IPS-18a (cell line): ENCODE data around the gene DRC7.
"Not testable (repeated sequence)": the region's sequence is repeated elsewhere in the genome, so short reads cannot be mapped to it uniquely, and the experiment has no call there.

Source experiments
- H3K27ac ChIP-seq: one replicate; pipeline ENCODE4 v1.5.1; 2013; ENCODE audit warnings: low read length
- H3K27me3 ChIP-seq: one replicate; pipeline ENCODE4 v1.6.1; 2013; ENCODE audit warnings: mild to moderate bottlenecking, low read length; ENCODE audit not compliant: control insufficient read depth, insufficient read depth
- H3K36me3 ChIP-seq: one replicate; pipeline ENCODE4 v1.6.1; 2013; ENCODE audit warnings: low read depth, low read length; ENCODE audit not compliant: control insufficient read depth
- H3K4me1 ChIP-seq: one replicate; pipeline ENCODE4 v1.6.1; 2013; ENCODE audit warnings: low read depth, low read length; ENCODE audit not compliant: control insufficient read depth
- H3K4me3 ChIP-seq: one replicate; pipeline ENCODE4 v1.5.1; 2013; ENCODE audit warnings: low read length
- H3K9ac ChIP-seq: one replicate; pipeline ENCODE4 v1.6.1; 2013; ENCODE audit warnings: mild to moderate bottlenecking, low read length, moderate library complexity
- H3K9me3 ChIP-seq: one replicate; pipeline ENCODE4 v1.6.1; 2013; ENCODE audit warnings: low read depth, low read length; ENCODE audit not compliant: control insufficient read depth

Gene DRC7

DNA sequence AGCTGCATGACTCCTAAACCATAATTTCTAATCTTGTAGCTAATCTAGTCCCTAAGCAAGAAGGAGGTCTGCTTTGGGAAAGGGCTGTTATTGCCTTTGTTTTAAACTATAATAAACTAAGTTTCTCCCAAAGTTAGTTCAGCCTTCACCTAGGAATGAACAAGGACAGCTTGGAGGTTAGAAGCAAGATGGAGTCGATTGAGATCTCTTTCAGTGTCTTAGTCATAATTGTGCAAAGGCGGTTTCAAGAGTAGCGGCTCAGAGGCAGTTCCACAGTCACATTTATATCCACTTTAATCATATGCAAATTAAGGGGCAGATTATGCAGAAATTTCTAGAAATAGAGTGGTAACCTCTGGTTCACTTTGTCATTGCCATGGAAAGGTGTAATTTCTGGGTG, 17.4 kb downstream of the DRC7 start:
- no peaks in the 10 kb centered on the region for H3K4me1 ChIP-seq
- no peaks in the 10 kb centered on the region for H3K9me3 ChIP-seq
- no peak overlapping the region for H3K27ac ChIP-seq
- H3K27me3 ChIP-seq: no peaks in the 10 kb centered on the region
- H3K9ac ChIP-seq: no peak overlapping the region
- H3K36me3 ChIP-seq: no peaks in the 10 kb centered on the region
- no peak overlapping the region for H3K4me3 ChIP-seq

- not testable (repeated sequence) for H3K27ac ChIP-seq, H3K27me3 ChIP-seq, H3K36me3 ChIP-seq, H3K4me3 ChIP-seq, H3K9me3 ChIP-seq, H3K4me1 ChIP-seq, H3K9ac ChIP-seq
Measured at GRCh38 chr16:57712569-57712968, 18.0 kb downstream of the DRC7 start.

DNA sequence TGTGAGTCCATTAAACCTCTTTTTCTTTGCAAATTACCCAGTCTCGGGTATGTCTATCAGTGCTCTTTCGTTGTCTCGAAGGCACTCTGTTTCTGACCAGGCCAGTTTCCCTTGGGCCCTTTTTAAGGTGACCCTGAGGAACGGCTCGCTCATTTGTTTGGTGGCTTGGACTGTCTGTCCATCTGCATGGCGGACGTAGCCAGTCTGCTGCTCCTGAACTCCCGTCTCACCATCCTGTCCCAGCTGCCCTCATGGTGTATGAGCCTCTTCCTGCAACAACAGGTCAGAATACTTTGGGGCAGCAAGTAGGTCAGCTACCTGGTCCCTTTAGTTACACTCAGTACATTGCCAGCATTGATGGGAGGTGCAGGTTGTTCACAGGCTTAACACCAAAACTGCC, 19.0 kb downstream of the DRC7 start:
- H3K9ac ChIP-seq: no peak overlapping the region
- H3K36me3 ChIP-seq: no peaks in the 10 kb centered on the region
- no peak overlapping the region for H3K27ac ChIP-seq
- H3K27me3 ChIP-seq: no peaks in the 10 kb centered on the region
- H3K4me1 ChIP-seq: no peaks in the 10 kb centered on the region
- no peak overlapping the region for H3K4me3 ChIP-seq
- H3K9me3 ChIP-seq: no peaks in the 10 kb centered on the region

DNA sequence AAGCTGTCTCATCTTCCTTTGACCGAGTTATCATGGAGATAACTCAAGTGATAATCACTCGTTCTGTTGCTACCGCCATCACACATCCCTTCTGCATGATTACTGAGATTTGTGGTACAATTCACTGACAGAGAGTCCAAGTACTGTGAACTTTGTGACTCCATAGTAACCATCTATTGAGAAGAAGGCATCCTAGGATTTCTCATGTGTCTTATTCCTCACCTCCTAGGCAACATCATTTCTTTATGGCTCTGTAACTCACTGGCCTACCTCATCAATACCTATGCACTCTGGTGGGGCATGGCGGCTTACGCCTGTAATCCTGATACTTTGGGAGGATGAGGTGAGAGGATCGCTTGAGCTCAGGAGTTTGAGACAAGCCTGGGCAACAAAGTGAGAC, 19.4 kb downstream of the DRC7 start:
- H3K4me1 ChIP-seq: no peaks in the 10 kb centered on the region
- no peak overlapping the region for H3K9ac ChIP-seq
- no peak overlapping the region for H3K27ac ChIP-seq
- no peaks in the 10 kb centered on the region for H3K36me3 ChIP-seq
- no peaks in the 10 kb centered on the region for H3K9me3 ChIP-seq
- H3K4me3 ChIP-seq: no peak overlapping the region
- no peaks in the 10 kb centered on the region for H3K27me3 ChIP-seq

DNA sequence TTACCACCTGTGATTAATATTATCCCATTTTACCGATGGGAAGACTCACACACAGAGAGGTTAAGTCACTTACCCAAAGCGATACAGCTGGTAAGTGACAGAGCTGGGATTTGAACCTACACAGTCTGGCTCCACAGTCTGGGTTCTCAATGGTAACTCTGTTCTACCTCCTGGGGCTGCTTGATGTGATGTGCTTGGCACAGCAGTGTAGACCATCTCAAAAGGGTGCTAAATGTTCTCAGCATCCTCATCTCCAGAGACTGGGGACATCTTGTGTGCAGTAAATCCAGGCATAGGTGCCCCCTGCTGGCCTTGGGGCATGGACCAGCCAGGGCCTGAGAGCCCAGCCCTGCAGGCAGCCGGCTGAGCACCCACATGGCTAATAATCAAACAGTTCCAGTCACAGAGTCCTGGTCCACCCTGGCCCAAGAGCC, 25.6 kb downstream of the DRC7 start:
- Histone ChIP-seq H3K9ac (no peak overlapping the region), H3K27ac (no peak overlapping the region)

DNA sequence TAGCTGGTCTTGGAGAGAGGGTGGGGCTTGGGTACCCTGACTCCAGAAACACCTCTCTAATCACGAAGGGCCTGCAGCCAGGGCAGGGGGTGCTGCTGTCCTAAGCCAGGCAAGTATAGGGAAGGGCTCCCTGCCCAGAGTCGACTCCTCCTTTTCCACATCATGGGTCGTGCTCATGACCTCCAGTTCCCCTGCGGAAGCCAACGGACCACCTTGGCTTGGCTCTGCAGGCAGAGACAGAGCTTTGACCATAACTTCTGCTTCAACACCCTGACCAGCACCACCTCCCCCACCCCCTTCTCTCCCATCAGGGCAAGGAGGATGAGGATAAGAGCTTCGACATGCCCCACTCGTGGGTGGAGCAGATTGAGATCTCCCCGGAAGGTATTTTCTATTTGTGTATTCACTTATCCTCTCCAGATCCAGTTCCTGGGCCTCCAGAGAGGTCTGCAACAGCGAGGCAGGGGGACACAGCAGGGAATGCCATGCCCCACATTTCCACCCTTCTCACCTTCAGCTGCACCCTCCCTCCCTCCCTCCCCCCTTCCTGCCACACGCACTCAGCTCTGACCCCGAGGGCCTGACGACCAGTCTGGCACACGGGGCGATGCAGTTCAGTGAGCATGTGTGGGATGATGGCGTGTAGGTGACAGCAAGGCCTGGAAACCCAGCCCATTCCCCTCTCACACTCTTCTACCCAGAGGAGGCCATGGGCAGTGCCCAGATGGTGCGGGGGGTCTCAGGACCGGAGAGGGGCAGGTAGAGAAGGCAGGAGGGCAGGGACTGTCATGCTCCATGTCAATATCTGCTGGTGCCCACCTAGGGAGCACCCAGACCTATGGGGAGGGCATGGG, 27.0 kb downstream of the DRC7 start:
- no peaks in the 10 kb centered on the region for H3K9me3 ChIP-seq
- H3K9ac ChIP-seq: no peak overlapping the region
- H3K4me1 ChIP-seq: no peaks in the 10 kb centered on the region
- no peaks in the 10 kb centered on the region for H3K36me3 ChIP-seq
- H3K27me3 ChIP-seq: no peaks in the 10 kb centered on the region
- no peak overlapping the region for H3K4me3 ChIP-seq
- H3K27ac ChIP-seq: no peak overlapping the region

More for the DNA sequence above, 25.6 kb downstream of the DRC7 start:
- Histone ChIP-seq H3K9me3 (no peaks in the 10 kb centered on the region), H3K4me1 (no peaks in the 10 kb centered on the region), H3K36me3 (no peaks in the 10 kb centered on the region), H3K27me3 (no peaks in the 10 kb centered on the region), H3K4me3 (no peak overlapping the region)

DNA sequence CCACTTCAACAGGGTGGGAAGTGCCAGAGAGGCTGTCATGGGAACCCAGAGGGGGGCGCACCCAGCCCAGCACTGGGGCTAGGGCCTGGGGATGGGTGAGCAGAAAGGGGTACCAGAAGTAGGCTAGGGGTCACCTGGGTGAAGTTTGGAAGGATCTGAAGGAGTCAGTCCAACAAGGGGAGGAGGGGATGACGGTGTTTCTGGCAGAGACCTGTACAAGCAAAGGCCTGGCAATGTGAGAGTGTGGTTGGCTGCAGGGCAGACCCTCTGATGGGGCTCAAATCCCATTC, 27.5 kb downstream of the DRC7 start:
- no peak overlapping the region for H3K27ac ChIP-seq
- no peak overlapping the region for H3K9ac ChIP-seq
- no peaks in the 10 kb centered on the region for H3K4me1 ChIP-seq
- no peaks in the 10 kb centered on the region for H3K36me3 ChIP-seq
- H3K27me3 ChIP-seq: no peaks in the 10 kb centered on the region
- no peak overlapping the region for H3K4me3 ChIP-seq
- no peaks in the 10 kb centered on the region for H3K9me3 ChIP-seq

DNA sequence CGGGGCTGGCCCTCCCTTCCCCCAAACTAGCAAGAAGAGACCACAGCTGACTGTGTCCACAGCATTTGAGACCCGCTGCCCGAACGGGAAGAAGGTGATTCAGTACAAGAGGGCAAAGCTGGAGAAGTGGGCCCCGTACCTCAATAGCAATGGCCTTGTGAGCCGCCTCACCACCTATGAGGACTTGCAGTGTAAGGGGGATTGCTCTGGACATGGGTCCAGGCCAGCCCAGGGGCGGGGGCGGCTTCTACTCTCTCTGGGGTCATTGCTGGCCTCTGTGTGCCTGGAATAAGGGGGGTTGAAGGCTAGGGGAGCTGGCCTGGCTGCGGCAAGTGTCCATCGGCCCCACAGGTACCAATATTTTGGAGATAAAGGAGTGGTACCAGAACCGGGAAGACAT, 28.0 kb downstream of the DRC7 start:
- no peak overlapping the region for H3K27ac ChIP-seq
- H3K27me3 ChIP-seq: no peaks in the 10 kb centered on the region
- no peaks in the 10 kb centered on the region for H3K36me3 ChIP-seq
- H3K4me1 ChIP-seq: no peaks in the 10 kb centered on the region
- no peak overlapping the region for H3K9ac ChIP-seq
- no peaks in the 10 kb centered on the region for H3K9me3 ChIP-seq
- no peak overlapping the region for H3K4me3 ChIP-seq

DNA sequence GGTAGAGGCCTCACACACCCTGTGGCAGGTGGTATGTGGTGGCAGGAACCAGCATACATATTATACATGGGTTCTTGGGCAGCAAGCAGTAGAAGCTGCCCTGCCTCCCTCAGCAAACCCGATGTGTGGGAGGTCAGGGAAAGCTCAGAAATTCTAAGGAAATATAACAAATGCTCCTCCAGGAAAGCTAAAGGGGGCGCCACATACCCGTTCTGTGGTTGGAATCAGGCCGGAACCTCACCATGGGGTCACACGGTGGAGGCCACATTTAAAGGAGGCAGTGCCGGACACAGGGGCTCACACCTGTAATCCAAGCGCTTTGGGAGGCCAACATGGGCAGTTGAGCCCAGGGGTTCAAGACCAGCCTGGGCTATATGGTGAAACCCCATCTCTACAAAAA, 28.6 kb downstream of the DRC7 start:
- no peaks in the 10 kb centered on the region for H3K36me3 ChIP-seq
- no peaks in the 10 kb centered on the region for H3K4me1 ChIP-seq
- H3K4me3 ChIP-seq: no peak overlapping the region
- no peak overlapping the region for H3K9ac ChIP-seq
- no peaks in the 10 kb centered on the region for H3K27me3 ChIP-seq
- no peaks in the 10 kb centered on the region for H3K9me3 ChIP-seq
- no peak overlapping the region for H3K27ac ChIP-seq

DNA sequence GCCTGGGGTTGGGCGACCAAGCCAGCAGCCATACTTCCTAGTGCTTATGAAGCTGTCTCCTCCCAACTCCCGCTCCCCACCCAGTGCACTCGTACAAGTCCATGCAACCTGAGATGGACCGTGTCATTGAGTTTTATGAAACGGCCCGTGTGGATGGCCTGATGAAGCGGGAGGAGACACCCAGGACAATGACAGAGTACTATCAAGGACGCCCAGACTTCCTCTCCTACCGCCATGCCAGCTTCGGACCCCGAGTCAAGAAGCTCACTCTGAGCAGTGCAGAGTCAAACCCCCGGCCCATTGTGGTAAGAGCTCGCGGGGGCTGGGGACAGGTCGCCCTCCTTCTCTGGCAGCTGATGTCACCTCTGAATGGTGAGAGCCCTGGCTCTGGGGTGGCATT, 29.9 kb downstream of the DRC7 start:
- H3K27me3 ChIP-seq: no peaks in the 10 kb centered on the region
- no peak overlapping the region for H3K9ac ChIP-seq
- no peaks in the 10 kb centered on the region for H3K4me1 ChIP-seq
- no peak overlapping the region for H3K27ac ChIP-seq
- no peaks in the 10 kb centered on the region for H3K9me3 ChIP-seq
- no peaks in the 10 kb centered on the region for H3K36me3 ChIP-seq
- no peak overlapping the region for H3K4me3 ChIP-seq

GRCh38 chr16:57725151-57725550, 30.5 kb downstream of the DRC7 start:
- Histone ChIP-seq H3K36me3 (no peaks in the 10 kb centered on the region), H3K27me3 (no peaks in the 10 kb centered on the region), H3K27ac (no peak overlapping the region), H3K9me3 (no peaks in the 10 kb centered on the region), H3K4me1 (no peaks in the 10 kb centered on the region), H3K4me3 (no peak overlapping the region), H3K9ac (no peak overlapping the region)

DNA sequence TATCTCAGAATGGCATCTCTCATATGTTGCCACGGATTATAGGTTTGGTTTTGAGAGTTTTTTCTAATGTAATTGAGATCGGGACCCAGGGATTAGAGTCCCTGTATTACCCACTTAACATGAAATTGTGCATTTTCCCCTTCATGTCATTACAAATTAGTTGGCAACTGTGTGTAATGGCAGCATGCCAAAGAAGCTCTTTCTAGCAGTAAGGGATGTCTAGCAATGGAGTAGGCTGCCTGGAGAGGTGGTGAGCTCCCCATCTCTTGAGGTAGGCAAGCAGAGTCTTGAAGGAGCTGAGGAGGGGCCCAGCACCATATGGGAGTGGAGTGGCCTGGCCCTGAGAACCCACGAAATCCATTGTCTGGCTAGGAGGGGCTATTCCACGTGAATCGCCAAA, 30.9 kb downstream of the DRC7 start:
- Histone ChIP-seq H3K36me3 (no peaks in the 10 kb centered on the region), H3K9ac (no peak overlapping the region), H3K9me3 (no peaks in the 10 kb centered on the region), H3K4me3 (no peak overlapping the region), H3K27me3 (no peaks in the 10 kb centered on the region), H3K27ac (no peak overlapping the region), H3K4me1 (no peaks in the 10 kb centered on the region)
